HEK293T (cell line): Measurements from ENCODE around the gene LRP1B.

Experiments
- NFRKB ChIP-seq: fragments of 450-650 bp; IDR thresholded peaks from 2 replicates; pipeline ENCODE4 v1.6.1; 2016; ENCODE audit warnings: mild to moderate bottlenecking, moderate library complexity
- SP1 ChIP-seq: fragments of 450-650 bp; IDR thresholded peaks from 2 replicates; pipeline ENCODE4 v1.6.1; 2017

DNA sequence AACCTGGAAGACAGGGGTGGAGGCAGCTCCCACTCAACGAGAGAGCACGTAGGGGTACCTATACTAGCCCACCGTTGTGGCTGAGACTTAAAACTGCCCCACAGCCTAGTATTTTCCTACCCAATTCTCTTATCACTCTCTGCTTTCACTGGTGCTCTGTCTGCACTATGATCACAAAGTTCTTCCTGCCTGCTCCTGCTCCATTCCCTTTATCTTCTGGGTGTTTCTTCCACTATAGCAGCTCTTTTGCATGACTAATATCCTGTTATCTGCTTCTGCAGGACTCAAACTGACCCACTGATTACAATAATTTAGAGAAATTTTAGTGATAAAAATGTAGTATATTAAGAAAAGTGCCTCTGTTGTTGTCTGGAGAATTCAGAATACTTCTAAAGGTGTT, 184.8 kb downstream of the LRP1B start:
- no peak for TF ChIP-seq SP1
- TF ChIP-seq NFRKB: no peak
